ENCODE measurements around the gene ERGIC1.

Gene ERGIC1

GRCh38 chr5:172790496-172790889 lies 43.6 kb upstream of the ERGIC1 start:
- no peak for DNase-seq (ENCODE audit: low read depth)
- H3K4me3 ChIP-seq (ENCODE audit: control insufficient read depth, low read depth, low read length), result no peak overlapping the region
- TF ChIP-seq, protein P1, sequence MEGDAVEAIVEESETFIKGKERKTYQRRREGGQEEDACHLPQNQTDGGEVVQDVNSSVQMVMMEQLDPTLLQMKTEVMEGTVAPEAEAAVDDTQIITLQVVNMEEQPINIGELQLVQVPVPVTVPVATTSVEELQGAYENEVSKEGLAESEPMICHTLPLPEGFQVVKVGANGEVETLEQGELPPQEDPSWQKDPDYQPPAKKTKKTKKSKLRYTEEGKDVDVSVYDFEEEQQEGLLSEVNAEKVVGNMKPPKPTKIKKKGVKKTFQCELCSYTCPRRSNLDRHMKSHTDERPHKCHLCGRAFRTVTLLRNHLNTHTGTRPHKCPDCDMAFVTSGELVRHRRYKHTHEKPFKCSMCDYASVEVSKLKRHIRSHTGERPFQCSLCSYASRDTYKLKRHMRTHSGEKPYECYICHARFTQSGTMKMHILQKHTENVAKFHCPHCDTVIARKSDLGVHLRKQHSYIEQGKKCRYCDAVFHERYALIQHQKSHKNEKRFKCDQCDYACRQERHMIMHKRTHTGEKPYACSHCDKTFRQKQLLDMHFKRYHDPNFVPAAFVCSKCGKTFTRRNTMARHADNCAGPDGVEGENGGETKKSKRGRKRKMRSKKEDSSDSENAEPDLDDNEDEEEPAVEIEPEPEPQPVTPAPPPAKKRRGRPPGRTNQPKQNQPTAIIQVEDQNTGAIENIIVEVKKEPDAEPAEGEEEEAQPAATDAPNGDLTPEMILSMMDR (conservative IDR thresholded peaks at IDR 0.05; ENCODE audit: control insufficient read depth, insufficient read depth, low read depth, low read length), result no peak

DNA sequence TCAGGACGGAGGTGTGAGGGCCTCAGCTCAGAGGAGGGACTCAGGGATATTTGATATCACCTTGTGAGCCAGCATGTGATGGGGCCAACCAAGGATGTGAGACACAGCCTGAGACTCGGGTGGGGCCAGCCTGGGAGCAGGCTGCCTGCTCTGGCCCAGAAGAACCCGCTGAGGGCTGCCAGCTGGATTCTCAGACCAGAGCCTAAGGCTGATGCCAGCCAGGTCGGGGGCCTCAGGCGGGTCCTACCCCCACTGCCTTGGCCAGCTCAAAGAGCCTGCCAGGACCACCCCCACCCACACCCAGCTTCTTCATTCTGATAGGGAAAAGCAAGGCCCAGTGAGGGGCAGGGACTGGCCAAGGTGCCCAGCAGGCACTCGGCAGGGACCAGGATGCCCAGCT lies 42.8 kb upstream of the ERGIC1 start:
- TF ChIP-seq, protein P1 (conservative IDR thresholded peaks at IDR 0.05; ENCODE audit: control insufficient read depth, insufficient read depth, low read depth, low read length), result no peak
- DNase-seq (ENCODE audit: low read depth), result no peak
- H3K4me3 ChIP-seq (ENCODE audit: control insufficient read depth, low read depth, low read length), result no peak overlapping the region

DNA sequence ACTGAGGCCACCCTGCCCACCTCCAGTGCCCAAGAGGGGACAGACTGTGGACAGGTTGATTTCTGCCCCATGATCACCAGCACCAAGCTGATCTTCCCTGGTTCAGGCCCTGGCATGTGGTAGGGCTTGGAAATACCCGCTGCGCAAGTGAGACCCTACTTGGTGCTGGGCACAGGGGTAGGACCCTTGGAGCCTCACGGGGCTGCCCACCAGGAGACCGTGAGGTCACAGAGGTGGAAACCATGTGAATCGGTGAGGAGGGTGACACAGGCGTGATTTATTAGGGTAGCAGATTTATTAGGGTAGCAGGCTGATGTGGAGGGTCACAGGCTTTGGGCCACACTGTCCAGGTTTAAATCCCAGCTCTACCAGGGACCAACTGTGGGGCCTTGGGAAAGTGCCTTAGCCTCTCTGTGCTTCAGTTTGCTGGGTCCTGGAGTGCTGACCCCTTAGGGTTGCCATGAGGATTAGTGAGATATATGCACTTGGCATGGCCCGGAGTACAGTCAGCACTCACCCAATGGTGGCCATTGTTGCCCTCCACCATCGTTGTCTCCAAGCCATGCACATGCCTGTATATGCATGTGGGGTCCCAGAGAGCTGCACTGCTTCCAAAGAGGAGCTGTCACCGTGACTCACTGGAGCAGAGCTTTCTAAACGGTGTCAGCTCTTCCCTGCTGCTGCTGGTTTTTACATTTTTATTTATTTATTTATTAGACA lies 42.2 kb upstream of the ERGIC1 start:
- TF ChIP-seq, protein P1 (conservative IDR thresholded peaks at IDR 0.05; ENCODE audit: control insufficient read depth, insufficient read depth, low read depth, low read length), result no peak
- no peak overlapping the region for H3K4me3 ChIP-seq (ENCODE audit: control insufficient read depth, low read depth, low read length)
- no peak for DNase-seq (ENCODE audit: low read depth)

- H3K4me3 ChIP-seq (ENCODE audit: control insufficient read depth, low read depth, low read length), result no peak overlapping the region
- TF ChIP-seq, protein P1 (conservative IDR thresholded peaks at IDR 0.05; ENCODE audit: control insufficient read depth, insufficient read depth, low read depth, low read length), result no peak
- no peak for DNase-seq (ENCODE audit: low read depth)
Observed at GRCh38 chr5:172792701-172793570, 41.1 kb upstream of the ERGIC1 start.

DNA sequence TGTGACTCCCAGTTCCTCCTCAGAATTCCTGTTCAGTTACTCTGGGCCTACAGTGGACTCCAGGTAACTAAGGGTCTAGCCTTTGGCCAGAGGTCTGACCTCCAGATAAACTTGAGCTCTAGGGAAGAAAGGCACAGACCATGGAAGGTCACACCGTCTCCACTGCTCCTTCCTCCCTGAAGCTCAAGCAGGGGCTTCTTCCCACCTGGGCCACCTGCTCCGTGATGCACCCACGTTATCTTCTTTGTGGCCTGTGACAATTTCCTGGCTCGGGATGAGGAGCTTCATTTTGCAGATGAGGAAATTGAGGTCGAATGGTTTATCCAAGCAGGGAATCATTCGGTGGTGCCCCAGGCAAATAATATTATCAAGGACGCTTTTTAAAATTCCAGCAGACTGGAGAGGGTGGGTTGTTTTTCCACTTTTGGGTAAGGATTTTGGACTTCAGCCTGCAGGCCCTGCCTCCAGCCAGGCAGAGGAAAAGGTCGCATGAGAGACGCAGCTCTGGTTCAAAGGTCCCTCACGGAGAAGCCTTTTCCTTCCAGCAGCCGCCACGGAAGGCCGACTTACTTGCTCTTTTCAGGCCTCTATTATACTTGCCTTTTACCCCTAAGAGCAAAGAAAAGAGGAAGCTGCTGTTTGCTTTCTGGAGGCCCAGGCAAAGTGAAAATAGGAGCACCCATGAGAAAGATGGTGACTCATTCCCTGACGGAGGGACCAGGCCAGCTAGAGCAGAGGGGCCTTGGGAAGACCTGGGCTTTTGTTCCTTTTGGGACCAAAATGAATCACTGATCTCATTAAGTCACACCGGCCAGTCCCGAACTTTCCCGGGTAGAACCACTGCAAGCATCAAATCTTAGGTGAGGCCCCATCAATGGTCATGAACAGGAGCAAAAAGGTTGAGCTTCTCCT lies 40.2 kb upstream of the ERGIC1 start:
- H3K4me3 ChIP-seq (ENCODE audit: control insufficient read depth, low read depth, low read length), result no peak overlapping the region
- TF ChIP-seq, protein P1 (conservative IDR thresholded peaks at IDR 0.05; ENCODE audit: control insufficient read depth, insufficient read depth, low read depth, low read length), result no peak
- DNase-seq (ENCODE audit: low read depth), result peak; percentile 91

DNA sequence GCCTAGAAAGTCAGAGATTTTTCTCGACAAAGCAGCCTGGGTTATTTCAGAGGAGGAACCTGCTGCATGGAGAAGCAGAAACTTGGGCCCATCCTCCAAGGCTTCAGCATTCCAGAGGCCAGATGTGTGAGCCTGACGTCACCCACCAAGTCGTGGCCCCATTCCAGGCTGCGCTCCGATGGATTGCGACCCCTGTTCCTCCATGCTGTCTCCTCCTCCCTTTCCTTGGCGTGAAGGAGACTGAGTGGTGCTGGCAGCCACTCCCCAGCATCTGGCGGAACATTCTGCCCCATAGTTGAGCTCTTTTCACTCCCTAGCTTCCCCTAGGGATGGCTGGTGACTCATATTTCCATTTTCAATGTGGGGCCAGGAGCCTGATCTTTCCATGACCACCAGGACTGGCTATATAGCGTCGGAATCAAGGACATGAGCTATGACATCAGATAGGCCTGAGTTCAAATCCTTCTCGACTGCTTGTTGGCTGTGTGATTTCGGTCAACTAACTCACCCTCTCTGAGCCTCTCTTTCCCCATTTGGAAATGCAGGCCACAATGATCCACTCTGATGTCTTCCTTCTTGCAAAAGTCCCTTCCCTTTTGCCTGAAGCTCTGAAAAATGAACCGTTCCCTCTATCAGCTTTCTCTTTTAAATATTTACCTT lies 38.6 kb upstream of the ERGIC1 start:
- TF ChIP-seq, protein P1 (conservative IDR thresholded peaks at IDR 0.05; ENCODE audit: control insufficient read depth, insufficient read depth, low read depth, low read length), result no peak
- peak; percentile 100 for DNase-seq (ENCODE audit: low read depth)
- H3K4me3 ChIP-seq (ENCODE audit: control insufficient read depth, low read depth, low read length), result no peak overlapping the region
